NB4 (cell line): ENCODE results near the gene ACE2.

Experiments
- MYC ChIP-seq: IDR thresholded peaks from 2 replicates; pipeline ENCODE4 v1.6.1; 2011; ENCODE audit warnings: low read depth, low read length
- POLR2A ChIP-seq: IDR thresholded peaks from 2 replicates; pipeline ENCODE4 v1.6.1; 2011; ENCODE audit warnings: mild to moderate bottlenecking; ENCODE audit not compliant: insufficient read length; ENCODE audit errors: extremely low read depth
- TF ChIP-seq, protein P1 (sequence below): IDR thresholded peaks from one replicate; pipeline ENCODE4 v1.5.1; 2012; ENCODE audit warnings: low read depth, low read length
- TF ChIP-seq, protein P2 (sequence below): IDR thresholded peaks from 2 replicates; pipeline ENCODE4 v1.6.1; 2011; ENCODE audit warnings: low read depth, low read length

DNA sequence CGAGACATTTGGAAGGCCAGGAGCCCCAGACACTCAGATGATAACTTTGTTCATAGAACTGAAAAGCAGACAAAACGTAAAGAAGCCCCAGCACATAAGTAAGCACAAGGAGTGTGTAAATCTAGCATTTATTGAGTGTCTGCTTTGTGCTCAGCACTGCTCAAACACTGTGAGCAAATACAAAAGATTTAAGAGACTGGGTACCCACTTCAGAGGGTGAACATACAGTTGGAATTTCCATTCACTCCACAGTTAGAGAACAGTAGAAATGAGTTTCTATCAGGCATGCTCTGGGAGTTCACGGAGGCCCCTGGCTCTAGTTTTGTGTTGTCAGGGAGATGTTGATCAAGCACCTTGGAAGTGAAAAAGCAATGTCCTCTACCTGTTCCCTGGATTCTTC, 39.8 kb downstream of the ACE2 start:
- TF ChIP-seq, protein P1, sequence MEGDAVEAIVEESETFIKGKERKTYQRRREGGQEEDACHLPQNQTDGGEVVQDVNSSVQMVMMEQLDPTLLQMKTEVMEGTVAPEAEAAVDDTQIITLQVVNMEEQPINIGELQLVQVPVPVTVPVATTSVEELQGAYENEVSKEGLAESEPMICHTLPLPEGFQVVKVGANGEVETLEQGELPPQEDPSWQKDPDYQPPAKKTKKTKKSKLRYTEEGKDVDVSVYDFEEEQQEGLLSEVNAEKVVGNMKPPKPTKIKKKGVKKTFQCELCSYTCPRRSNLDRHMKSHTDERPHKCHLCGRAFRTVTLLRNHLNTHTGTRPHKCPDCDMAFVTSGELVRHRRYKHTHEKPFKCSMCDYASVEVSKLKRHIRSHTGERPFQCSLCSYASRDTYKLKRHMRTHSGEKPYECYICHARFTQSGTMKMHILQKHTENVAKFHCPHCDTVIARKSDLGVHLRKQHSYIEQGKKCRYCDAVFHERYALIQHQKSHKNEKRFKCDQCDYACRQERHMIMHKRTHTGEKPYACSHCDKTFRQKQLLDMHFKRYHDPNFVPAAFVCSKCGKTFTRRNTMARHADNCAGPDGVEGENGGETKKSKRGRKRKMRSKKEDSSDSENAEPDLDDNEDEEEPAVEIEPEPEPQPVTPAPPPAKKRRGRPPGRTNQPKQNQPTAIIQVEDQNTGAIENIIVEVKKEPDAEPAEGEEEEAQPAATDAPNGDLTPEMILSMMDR = no peak
- TF ChIP-seq POLR2A (no peak), MYC (no peak)
- TF ChIP-seq, protein P2, sequence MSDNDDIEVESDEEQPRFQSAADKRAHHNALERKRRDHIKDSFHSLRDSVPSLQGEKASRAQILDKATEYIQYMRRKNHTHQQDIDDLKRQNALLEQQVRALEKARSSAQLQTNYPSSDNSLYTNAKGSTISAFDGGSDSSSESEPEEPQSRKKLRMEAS = no peak
